ENCODE results near the gene CFAP68.
"Not testable (repeated sequence)": the region's sequence is repeated elsewhere in the genome, so short reads cannot be mapped to it uniquely, and the experiment has no call there.

The CFAP68 gene

GRCh38 chr11:111870522-111870885 lies 8.8 kb upstream of the CFAP68 start:
- DNase-seq (ENCODE audit: low read depth in 2 of 2): no peak

DNA sequence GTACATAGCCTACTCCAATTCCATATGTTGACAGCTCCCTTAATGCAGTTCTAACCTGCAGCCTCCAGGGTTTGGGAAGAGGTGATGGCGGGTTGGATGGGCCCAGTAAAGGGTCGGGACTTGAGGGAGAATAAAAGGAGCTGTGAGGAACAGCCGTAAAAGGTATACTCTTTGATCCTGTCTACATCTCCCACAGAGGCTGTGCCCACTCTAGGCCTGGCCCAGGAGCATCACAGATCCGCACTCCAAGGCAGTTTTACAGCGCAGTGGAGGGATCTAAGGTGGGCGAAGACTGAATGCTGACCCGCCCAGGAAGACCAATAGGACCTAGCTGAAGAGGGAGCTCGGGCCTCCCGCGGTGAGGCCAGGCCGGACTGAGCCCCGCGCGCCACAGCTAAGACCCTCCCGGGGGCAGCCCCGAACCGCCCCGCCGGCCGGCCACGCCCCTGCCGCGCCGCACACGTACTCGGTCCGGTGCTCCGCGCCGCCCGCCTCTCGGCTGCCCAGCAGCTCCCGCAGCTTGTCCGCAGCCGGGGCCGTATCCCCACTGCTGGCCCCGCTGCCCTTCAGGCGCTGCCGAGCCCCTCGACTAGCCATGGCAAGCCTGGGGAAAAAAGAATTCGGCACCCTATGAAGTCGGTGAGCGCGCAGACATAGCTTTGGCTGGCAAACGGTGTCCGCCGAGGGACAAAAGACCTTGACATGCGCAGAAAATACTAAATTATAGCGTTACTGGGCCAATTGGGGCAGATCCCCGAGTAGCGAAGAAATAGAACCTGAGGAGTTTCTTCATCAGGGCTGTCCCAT lies 8.3 kb upstream of the CFAP68 start, which contains the start of gene ALG9:
TSS of gene ALG9 (minus strand) at position 696 of the 807 bp plus-strand sequence. CDS start at position 597, 99 bp downstream.
- DNase-seq (ENCODE audit: low read depth in 2 of 2): peak; percentile 73 to 77

- DNase-seq (ENCODE audit: low read depth in 2 of 2): no peak
These were observed 7.6 kb upstream of the CFAP68 start for GRCh38 chr11:111871693-111872161.

- DNase-seq (ENCODE audit: low read depth in 2 of 2): no peak
These were observed 924 bp upstream of the CFAP68 start for GRCh38 chr11:111878385-111878848.

GRCh38 chr11:111879637-111879960 lies 258 bp downstream of the CFAP68 start:
- DNase-seq (ENCODE audit: low read depth in 2 of 2): no peak

DNA sequence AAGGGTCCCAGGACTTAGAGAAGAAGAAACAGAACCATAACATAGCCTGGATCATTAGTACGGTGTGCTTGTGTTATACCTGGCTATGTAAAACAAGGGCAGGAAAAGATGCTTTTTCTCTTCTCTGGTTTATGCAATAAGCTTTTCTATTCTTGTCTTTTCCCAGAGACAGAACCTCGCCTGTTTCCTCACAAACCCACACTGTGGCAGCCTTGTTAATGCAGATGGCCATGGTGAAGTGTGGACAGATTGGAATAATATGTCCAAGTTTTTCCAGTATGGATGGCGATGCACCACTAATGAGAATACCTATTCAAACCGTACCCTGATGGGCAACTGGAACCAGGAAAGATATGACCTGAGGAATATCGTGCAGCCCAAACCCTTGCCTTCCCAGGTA lies 2.9 kb downstream of the CFAP68 start:
- DNase-seq (ENCODE audit: low read depth in 2 of 2): no peak

GRCh38 chr11:111885053-111885452 lies 5.7 kb downstream of the CFAP68 start:
- not testable (repeated sequence) for DNase-seq (ENCODE audit: low read depth in 2 of 2)

- DNase-seq (ENCODE audit: low read depth in 2 of 2): no peak
These were observed 6.7 kb downstream of the CFAP68 start for GRCh38 chr11:111886032-111886431.

GRCh38 chr11:111886844-111887243 lies 7.5 kb downstream of the CFAP68 start:
- DNase-seq (ENCODE audit: low read depth in 2 of 2): no peak

DNA sequence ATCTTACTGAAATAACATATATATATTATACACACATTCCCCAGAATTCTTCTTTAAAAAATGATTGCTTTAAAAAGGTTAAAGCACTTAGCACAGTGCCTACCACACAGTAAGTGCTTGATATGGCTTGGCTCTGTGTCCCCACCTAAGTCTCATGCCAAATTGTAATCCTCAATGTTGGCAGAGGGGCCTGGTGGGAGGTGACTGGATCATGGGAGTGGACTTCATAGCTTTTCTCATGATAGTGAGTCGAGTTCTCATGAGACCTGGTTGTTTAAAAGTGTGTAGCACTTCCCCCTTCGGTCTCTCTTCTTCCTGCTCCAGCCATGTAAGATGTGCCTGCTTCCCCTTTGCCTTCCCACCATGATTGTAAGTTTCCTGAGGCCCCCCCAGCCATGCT lies 26.1 kb downstream of the CFAP68 start:
- no peak for DNase-seq (ENCODE audit: low read depth in 2 of 2)

DNA sequence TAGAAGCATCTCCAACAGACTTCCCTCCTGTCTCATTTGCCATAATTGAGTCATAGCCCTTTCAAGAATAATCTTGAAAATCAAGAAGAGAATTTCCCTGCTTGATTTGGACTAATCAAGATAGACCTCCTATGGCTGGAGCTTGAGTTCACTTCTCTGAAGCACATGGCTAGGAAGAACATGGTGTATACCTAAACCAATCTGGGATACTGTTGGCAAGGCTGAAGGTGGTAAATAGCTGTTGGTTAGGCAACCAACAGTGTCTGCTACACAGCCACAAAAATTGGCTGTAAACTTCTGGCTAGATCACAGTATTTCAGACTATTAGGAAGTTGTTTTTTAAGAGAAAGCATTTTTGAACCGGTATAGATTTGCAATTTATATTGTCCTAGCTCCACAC lies 27.3 kb downstream of the CFAP68 start:
- no peak for DNase-seq (ENCODE audit: low read depth in 2 of 2)

DNA sequence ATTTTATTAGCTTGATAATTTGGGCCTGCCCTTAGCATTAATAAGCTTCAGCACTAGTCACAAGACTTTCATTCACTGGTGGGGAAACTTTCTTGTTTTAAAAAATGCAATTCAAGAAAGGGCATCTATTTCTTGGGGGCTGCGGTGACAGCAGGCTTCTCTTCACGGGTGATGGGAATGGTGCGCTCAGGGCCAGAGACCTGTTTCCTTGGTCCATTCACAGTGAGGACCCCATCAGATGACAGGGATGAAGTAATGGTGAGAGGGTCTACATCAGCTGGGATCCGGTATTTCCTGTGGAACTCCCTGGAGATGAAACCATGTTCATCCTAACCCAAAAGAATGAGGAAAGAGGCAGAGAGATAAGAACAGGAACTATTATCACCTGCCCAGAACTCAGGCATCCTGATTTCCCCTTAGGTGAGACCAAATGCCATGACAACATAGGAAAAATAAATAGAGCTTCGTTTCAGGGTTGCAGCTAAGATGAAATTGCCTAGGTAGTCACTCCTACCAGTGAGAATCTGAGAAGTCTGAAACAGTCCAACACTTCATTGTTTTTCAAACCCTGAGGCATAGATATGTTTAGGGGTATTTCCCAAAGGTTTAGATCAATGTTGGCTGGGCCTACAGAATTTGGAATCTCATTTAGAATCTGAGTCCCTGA lies 29.4 kb downstream of the CFAP68 start:
- no peak for DNase-seq (ENCODE audit: low read depth in 2 of 2)

GRCh38 chr11:111909378-111909777 lies 30.0 kb downstream of the CFAP68 start:
- DNase-seq (ENCODE audit: low read depth in 2 of 2): no peak

DNA sequence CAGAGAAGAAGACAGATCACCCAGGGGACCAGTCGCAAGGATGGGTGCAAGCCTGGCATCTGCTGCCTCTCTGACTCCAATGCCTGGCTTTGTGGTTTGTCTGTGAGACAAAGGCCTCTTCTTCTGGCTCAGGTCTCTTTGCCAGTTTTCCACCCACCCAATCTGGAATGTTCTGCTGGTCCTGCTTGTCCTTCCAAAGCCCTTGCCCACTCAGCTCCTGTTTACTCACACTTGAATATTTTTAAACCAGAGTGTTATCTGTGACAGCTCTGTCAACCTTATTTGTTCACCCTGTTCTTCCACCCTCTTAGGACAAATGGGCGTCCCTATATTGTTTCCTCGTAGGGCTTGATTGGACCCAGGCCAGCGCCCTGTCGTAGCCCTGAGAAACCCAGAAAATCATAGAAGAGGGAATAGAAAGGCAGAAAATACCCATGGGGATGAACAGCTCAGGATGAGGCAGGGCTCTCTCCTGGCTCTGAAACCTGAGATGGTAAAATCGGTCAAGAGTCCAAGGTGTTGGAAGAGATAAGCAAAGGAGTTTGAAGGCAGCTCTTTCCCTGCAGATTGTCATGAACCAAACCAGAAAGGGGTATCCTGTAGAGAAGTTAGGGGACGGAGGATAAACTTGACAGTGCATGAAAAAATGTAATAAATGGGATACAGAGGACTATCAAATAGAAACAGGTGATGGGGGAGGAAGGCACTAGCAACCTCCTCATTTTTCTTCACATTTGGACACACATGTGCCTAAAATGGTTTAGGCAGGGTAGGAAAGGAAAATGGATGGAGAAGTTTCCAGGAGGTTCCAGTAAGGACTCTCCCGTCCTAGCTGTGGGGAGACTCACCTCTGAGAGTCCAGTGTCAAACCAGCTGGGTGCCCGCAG lies 31.6 kb downstream of the CFAP68 start:
- no peak for DNase-seq (ENCODE audit: low read depth in 2 of 2)

GRCh38 chr11:111911563-111912401 lies 32.4 kb downstream of the CFAP68 start, which contains the start of gene CRYAB:
Gene CRYAB, minus strand, starts transcription at chr11:111911770. Its CDS starts 46 bp downstream, at chr11:111911724.
- DNase-seq (ENCODE audit: low read depth in 2 of 2): no peak

DNA sequence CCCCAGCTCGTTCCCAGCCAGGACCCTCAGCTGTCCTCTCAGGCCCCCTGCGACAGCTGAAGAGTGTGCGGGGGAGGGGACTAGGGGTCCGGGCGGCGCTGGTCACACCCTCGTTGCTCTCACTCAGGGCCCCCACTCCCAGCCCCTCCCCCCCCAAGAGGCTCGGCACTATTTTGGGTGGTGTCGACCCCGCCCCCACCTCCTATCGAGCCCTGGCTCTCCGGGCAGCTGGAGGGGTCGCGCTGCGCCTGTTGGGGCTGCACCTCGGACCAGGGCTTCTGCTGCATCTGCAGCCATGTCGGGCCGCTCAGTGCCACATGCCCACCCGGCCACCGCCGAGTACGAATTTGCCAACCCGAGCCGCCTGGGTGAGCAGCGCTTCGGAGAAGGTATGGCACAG lies 33.2 kb downstream of the CFAP68 start, which contains the start of gene HSPB2:
TSS of gene HSPB2 (plus strand) at position 200 of the 400 bp plus-strand sequence. CDS start at position 296, 96 bp downstream.
- no peak for DNase-seq (ENCODE audit: low read depth in 2 of 2)

GRCh38 chr11:111913031-111913861 lies 33.9 kb downstream of the CFAP68 start:
- no peak for DNase-seq (ENCODE audit: low read depth in 2 of 2)

DNA sequence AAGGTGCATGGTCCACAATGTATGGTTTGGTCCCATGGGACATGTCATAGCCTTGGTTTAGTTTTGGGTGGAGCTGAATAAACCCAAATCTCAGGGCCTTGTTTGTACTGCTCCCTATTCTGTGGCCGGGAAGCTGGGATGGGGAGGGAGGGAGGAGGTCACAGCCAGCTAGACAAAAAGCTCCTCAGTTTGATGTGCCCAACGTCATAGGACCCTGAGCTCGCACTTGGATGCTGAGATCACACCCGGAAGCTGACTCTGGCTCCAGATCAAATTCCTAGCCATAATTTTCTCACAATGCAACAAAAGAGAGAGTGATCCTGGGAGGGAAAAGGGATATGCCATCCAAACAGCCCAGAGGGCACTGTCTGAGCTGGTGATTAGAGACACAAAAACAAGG lies 34.7 kb downstream of the CFAP68 start:
- DNase-seq (ENCODE audit: low read depth in 2 of 2): no peak

- DNase-seq (ENCODE audit: low read depth in 2 of 2): no peak
These were observed 37.4 kb downstream of the CFAP68 start for GRCh38 chr11:111916768-111917167.

DNA sequence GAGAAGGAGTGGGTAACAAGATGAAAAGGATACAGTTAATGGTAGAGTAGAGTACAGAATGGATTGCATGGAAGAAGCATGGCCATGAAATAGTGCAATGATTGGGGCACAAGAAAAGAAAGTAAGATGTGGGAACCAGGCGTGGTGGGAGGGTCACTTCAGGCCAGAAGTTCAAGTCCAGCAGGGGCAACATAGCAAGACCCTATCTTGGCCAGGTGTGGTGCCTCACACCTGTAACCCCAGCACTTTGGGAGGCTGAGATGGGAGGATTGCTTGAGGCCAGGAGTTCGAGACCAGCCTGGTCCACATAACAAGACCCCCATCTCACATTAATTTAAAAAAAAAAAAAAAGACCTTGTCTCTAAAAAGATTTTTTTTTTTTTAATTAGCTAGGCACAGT lies 38.0 kb downstream of the CFAP68 start:
- no peak for DNase-seq (ENCODE audit: low read depth in 2 of 2)

All from activated CD8-positive, alpha-beta memory T cell treated with anti-CD3 and anti-CD28 coated beads for 4 hours (primary cell).